Uterus (tissue), 2 donors: ENCODE data around the gene PLXNA2.

Experiments used
- CTCF ChIP-seq, 4 experiments: fragments of 200-600 bp in 2 of 4; fragments of 450-650 bp in 2 of 4; sonication (generic) in 2 of 4; IDR thresholded peaks; one replicate each; pipeline ENCODE4 v1.5.1; 2016 to 2019; ENCODE audit warnings: antibody characterized with exemption in 4 of 4, mild to moderate bottlenecking in 2 of 4, moderate library complexity in 1 of 4
- POLR2A ChIP-seq, 2 donors: fragments of 450-650 bp; IDR thresholded peaks; one replicate each; pipeline ENCODE4 v1.6.1; 2016; ENCODE audit warnings: antibody characterized with exemption in 2 of 2, mild to moderate bottlenecking in 1 of 2, moderate library complexity in 1 of 2

DNA sequence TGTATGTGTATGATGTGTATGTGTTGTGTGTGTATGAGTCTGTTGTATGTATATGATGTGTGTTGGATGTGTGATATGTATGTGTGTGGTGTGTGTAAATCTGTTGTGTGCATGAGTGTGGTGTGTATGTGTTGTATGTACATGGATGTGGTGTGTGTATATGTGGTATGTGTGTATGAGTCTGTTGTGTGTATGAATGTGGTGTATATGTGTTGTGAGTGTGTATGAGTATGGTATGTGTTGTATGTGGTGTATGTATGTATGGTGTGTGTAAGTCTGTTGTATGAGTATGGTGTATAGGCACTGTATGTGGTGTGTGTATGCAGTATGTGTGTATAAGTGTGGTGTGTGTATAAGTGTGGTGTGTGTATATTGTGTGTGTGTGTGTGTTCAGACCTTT is 95.0 kb downstream of the PLXNA2 start:
- TF ChIP-seq CTCF (IDR thresholded peaks at IDR 0.05) = no peak
- no peak for TF ChIP-seq POLR2A (IDR thresholded peaks at IDR 0.05)
